Hematopoietic multipotent progenitor cell (in vitro differentiated cells): ENCODE data around the gene RHEBL1. TPM values are rescaled to one million over a fixed set of nuclear protein-coding genes. Genes with fewer than 3 reads are reported as not detected.
A peak's percentile ranks its signal among the peaks of the same experiment; 100 is the strongest.

Source experiments
- DNase-seq, 3 donors: peaks; one replicate each; pipeline ENCODE4 v3.0.0-alpha.2; 2011 to 2015; ENCODE audit warnings: low read depth in 2 of 3, low spot score in 2 of 3
- total RNA-seq: library from RNA; depleted of rRNA; stranded (reverse); fragments of >200 nt; gene quantifications from one replicate; pipeline ENCODE4 v1.2.3, GENCODE V29; 2012

Gene RHEBL1, protein sequence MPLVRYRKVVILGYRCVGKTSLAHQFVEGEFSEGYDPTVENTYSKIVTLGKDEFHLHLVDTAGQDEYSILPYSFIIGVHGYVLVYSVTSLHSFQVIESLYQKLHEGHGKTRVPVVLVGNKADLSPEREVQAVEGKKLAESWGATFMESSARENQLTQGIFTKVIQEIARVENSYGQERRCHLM
- total RNA-seq, result 2.7 TPM

DNA sequence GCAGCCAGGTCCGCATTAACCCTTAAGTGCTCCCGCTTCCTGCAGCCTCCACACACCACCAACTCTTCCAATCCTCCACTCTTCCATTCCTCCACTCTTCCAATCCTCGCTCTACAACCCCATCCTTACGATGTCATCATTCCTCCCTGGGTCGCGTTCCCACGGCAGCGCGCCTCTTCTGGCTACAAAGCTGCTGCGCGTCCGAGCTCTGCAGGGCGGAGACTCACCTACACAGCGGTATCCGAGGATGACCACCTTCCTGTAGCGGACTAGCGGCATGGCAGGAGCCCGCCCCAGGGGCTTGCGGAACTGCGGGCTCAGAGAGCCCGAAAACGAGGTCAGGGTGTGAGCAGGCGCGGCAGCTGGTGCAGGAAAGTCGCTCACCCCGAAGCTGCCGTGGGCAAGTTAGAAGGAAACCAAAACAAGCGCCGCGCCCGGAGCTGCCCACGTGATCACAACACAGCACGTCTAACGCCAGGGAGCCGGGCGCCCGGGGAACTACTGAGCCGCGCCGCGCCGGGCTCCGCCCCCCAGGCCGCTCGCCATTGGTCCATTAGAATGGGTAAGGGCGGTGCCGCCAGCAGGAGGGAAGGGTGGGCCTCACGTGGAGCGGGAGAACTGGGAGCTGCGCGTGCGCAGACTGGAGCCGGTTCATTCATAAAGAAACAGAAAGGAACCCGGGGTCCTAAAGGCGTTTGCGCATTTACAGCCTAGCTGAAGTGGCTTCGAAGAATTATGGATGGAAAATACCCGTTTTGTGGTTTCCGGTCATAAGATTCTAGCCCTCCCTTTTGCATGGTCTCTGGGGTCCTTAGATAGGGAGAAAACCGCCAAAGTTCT, at the start of gene RHEBL1:
Gene RHEBL1 (minus strand): TSS at position 473 of the 840 bp plus-strand sequence. CDS start 194 bp downstream, at position 279.
- DNase-seq, result peak; percentile 96 to 99 (median 99)

DNA sequence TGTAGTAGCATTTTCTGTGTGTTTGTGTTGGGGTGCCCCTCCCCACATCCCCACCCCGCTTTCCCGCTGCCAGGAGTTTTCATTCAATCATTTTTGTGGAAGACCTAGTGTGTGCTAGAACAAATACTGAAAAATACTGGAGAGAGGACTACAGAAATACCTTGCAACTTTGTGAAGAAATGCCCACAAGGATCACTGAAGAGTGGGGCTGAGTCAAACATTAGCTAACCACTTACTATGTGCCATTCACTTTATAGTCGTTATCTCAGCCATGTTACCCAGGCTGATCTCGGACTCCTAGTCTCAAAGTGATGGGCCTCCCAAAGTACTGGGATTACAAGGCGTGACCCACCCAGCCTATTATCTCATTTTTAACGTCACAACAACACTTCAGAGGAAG, 41.4 kb upstream of the RHEBL1 start:
- DNase-seq, result no peak

DNA sequence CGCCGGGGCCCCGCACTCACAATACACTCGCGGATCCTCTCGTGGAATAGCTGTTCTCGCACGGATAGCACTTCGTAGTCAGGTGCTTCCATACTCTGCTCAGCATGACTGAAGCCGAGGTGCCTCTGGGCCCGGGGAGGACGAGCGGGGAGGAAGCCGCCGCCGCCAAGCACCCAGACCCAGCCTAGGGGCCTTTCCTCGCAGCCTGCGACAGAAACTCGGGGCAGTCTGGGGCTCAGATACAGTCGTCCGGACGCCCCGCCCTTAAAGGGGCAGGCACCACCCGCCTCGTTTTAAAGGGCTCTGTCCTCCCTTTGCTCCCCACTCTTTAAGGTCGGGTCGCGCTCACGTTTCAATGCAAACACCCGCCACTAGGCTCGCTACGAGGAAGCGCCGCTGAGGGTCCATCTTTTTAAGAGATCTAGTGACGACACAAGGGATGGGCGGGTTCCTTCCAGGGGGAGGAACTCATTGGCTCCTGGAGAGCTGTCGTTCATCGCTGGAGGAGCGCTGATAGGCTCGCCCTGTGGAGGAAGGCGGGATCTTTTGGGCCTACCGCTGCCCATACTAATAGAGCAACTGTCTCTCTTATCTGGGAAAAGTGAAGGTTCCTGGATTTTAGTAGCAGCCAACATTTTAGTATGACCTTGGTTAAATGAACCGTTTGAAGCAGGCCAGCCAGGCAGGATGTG, 40.8 kb upstream of the RHEBL1 start, which contains the start of gene LMBR1L:
Gene LMBR1L (minus strand): TSS at position 384 of the 692 bp plus-strand sequence. CDS start 292 bp downstream, at position 92.
- peak; percentile 86 to 100 (median 98) for DNase-seq

DNA sequence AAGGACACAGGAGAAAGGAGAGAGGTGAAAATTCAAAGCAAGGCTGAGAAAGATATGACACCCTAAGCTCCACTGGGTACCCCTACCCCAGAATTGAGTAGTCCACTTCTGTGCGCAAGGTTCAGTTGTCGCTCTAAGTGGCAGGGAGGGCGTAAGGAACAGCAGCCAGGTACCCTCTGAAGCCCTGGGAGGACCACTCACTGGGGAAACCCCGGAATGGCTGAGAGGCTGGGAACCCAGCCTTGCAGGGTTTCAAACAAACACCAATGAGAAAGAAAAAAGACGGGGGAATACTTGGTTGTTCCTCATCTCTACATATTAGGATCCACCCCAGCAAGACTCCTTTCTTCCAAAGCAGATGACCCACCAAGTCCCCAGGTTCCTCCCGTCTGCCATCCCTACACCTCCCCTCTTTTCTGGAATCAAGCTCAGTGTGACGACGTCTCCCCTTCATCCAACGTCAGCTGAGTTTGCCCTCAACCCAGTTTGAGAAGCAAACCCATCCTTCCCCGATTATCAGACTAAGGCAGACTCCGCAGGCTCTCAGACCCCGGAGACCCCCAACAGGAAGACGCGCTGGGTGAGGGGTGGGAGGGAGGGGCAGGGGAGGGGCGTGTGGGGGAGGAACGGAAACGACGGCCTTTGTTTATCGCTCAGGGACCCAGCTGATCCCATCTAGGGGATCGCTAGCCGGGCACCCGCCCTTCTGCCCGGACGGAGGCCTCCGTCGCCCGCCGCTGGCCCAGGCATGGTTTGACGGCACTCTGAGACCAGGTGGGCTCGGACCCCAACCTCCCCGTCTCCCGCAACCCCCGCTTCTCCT, 40.1 kb upstream of the RHEBL1 start:
- DNase-seq, result peak in 1 of 3 donors; percentile 20

DNA sequence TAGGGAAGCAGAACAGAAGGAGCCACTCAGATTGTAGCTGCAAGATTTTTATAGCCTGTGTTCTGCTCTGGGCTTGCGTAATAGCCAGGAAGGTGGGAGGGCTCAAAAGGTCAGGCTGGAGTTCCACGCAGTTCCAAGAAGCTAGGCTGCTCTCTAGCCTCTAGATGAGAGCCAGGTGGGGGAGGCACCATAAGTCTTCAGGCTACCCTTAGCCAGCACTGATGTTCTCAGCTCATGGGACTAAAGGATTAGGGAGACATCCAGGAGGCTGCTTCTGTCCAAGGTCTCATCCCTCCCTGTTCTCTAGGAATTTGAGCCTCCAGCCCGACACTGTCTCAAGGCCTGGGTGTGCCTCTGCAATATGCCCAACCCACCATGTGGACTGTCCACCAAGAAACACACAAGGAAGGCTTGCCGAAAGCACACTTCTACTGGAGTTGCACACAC, 39.2 kb upstream of the RHEBL1 start:
- peak in 1 of 3 donors; percentile 22 for DNase-seq

DNA sequence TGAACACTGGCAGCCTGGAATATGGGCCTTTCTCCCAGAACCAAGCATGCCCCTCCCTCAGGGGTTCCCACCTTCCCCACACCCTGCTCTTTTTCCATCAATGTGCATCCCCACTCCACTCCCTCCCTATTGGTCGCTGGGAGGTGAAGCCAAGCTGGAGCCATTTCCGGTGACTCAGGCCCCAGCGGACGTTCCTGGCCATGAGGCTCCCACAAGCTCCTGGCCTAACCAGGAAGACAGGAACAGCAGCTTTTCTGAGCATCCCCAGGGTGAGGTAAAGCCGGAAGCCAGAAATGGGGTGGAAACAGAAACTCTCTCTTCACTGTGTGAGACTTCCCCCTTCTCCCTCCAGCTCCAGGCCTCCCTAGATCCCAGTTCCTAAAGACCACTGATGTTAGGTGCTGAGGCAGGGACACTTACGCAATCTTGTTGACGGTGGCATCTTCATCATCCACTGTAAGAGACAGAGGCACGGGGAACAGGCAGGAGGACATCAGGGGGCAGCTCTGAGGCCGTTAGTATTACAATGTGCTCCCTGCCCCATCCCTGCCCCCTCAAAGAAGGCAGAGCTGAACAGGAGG, 35.8 kb upstream of the RHEBL1 start:
- no peak for DNase-seq

DNA sequence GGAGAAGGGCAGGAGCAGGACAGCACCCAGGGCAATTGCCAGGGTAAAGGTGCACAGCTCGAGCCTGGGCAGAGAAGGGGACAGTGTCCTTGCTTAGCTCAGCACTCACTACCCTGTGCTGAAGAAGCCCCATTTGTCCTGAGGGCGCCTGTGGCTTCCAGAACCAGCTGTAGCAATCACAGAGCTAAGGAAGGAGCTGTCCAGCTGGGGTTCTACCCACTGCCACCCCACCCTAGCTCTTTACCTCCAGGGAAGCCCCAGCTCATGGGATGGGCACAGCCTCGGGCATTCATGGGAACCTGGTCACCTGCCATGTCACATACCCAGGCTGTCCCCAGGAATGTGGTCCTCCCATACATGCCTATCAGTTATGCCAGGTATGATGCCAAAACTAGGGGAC, 35.0 kb upstream of the RHEBL1 start:
- DNase-seq, result no peak

DNA sequence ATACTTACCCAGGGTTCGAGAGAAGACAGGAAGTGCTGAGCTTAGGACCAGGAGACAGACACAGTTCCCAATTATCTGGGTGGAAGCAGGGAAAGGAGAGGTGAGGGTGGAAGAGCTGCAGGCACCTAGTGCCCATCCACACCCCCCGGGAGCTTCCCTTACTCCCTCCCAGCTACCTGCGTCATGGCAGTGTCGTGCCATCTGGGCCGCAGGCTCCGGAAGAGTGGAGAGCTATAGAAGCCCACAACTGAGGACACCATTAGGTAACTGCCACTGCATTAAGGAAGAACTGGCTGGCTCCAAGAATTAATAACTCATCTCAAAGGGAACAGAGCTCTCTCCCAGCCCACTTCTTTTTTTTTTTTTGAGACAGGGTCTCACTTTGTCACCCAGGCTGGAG, 30.6 kb upstream of the RHEBL1 start:
- no peak for DNase-seq

DNA sequence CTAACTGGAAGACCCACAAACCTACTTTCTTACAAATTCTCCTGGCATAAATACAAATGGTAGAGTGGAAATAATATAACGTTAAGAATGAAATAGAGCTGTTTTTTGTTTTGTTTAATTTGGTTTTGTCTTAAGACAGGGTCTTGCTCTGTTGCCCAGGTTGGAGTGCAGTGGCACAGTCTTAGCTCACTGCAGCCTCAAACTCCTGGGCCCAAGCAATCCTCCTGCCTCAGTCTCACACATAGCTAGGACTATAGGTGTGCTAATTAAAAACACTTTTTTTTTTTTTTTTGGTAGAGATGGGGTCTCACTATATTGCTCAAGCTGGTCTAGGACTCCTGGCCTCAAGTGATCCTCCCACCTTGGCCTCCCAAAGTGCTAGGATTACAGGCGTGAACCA, 28.9 kb upstream of the RHEBL1 start:
- no peak for DNase-seq

DNA sequence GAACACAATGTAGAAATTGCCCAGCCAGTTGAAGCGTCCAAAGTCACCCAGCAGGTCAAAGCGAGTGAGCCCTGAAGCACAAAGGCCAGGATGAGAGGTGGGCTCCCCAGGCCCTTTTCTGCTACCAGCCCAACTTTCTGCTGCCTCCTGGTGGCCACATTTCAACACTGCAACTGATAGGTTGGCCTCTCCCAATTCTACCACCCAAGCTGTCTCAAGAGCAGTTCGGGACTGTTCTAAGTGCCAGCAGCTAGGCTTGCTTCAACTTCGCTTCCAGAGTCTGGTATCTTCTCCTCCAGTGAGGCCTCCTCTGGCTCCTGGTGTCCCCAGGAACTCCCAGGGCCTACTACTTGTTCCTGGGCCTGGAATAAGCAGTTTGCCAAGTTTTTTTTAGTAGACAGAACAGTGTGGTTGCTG, 28.3 kb upstream of the RHEBL1 start:
- DNase-seq, result peak in 2 of 3 donors; percentile 52 to 74

DNA sequence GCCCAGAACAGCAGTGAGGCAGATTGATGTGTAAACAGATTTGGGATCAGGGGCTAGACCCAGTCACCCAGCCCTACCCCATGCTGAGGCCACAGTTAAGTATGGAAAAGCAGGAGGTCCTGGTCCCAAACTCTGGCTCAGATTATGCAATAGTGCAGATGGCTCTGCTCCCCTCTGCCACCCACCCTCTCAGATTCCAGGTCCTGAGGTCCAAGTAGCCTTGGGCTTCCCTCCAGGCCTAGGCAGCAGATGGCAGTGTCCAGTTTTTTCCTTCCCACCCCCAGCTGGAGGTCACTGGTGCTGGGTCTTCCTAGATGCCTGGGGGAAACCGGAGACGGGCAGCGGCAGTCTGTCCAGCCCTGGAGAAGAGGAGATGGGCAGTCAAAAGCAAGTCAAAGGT, 27.6 kb upstream of the RHEBL1 start:
- DNase-seq, result no peak

DNA sequence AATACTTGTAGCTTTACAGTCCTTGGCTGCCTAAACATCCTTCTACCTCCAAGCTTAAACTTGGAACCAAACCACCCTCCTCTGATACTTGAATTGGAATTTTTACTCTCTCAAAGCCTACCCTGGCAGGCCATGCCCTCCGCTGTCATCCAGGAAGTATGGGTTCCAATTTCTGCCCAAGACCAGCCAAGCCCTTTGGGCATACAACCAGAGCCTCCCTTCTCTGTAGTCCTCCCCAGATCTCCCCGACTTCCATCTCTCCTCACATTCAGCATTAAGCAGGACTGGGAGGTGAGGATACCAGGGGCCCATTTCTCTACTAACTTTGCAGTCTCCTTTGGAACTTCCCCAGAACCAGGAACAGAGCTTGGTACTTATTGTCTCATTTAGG, 25.2 kb upstream of the RHEBL1 start:
- DNase-seq, result no peak

DNA sequence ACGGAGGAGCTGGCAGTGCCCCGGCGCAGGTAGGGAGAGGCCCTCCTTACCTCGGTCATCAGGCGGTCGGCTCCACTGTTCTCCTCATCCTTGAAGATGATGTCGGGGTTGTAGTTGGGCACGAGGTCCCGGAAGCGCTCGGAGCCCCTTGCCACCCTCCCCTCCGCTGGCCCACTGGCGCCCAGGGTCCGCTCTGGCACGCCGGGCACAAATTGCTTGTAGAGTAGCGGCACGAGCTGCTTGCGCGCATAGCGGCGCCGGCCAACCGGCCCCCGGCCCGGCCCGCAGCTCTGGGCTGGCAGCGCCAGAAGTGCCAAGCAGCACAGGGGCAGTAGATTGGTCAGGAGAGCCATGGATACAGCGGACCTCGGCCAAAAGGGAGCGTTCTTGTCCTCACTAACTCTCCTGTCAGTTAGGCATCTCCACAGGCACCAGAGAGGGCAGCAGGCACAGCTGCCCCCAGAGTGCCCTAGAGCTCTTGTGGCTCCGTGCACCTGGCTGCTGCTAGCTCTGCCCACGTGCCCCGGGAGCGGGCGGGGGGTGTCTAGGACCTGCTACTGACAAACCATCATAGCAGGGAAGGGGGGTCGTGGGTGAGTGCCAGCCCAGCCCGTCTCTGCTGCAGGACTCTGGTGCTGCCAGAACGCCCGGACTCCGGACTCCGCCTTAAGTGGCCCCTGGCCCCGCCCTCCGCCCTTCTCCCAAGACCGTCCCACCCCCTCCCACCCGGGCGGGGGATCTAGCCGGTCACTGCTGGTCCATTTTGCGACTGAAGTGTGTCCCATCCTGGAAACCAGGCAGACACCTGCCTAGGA, 24.6 kb upstream of the RHEBL1 start, which contains the start of gene DHH:
Gene DHH (minus strand): TSS at position 642 of the 815 bp plus-strand sequence. CDS start 289 bp downstream, at position 353.
- DNase-seq, result peak in 1 of 3 donors; percentile 45

DNA sequence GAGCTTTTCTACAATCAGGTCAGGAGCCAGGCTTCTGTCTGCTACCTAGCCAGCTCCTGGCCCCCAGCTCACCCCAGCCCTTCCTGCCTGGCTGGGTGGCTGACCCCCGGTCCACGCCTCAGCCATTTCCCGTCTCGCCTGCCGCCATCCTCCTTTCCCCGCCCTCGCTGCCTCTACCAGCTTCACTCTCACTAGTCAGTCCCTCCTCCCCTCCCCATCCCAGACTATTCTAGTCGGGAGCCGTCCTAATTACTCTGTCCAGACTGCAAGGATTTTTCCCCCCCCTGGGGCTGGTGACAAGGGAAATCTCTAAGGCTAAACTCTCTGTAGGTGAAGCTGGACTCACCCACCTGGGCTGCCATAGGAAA, 24.0 kb upstream of the RHEBL1 start:
- DNase-seq, result no peak

DNA sequence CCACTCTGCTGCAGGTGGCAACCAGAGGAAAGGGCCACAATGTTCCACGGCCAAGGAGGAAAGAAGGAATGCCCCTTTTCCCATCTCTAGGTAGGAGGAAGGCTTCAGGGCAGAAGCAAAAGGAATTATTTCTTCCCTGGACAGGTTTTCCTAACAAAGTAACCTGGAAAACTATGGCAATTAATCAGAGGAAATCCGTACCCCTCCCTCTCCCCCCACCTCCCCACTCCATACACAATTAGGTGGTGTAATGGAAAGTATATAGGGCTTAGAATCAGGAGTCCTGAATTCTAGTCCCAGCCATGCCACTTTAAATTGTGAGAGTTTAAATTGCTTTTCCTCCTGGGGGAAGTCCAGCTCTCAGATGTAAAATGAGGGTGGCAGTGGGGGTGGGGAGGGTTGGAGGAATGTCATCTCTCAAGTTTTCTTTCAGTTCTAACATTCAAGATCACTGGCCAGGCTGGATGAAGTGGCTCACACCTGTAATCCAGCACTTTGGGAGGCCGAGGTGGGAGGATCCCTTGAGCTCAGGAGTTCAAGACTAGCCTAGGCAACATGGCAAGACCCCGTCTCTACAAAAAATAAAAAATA, 23.1 kb upstream of the RHEBL1 start:
- no peak for DNase-seq

DNA sequence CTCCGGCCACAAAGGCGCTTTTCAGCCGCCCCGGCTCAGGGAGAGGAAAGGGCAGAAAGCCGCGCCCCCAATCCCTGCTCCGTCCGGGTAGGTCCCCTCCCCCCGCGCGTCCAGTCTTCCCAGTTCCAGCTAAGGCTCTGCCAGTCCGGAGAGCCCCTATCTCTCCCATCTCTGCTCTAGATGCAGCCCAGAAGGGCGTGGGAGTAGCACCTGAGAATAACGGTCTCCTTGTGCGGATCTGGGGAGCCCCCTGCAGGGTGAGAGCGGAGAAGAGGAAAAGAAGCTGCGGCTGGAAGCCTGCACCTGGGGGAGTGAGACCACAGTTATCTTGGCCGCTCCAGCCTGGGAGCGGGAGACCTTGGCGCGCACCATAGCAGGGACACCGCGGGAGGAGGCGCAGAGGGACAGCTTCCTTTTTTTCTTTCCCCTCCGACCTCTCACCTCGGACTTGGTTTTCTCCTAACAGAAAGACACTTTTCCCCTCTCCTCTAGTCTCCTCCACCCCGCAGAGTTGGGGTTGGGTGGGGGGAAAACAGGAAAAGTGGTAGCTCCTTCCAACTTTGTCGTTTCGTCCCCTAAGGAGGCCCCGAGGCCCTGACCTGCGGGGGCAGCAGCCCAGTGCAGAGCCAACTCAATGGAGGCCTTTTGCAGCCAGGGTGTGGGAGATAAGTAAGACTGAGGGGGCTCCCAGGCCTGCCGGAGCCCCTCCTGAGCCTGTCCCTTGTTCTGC, 22.5 kb upstream of the RHEBL1 start:
- peak in 2 of 3 donors; percentile 40 to 45 for DNase-seq

DNA sequence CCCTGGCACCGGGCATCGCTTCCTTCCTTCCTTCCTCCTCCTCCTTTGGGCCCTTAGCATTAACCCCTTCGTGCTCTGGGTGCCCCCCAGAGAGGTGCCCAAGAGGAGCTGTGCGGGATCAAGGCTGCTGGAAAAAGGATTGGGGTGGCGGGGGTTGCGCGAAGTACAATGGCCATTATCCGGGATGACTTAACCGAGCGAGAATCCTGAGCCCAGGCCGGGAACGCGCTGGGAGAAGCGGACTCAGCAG, 22.0 kb upstream of the RHEBL1 start:
- DNase-seq, result no peak

DNA sequence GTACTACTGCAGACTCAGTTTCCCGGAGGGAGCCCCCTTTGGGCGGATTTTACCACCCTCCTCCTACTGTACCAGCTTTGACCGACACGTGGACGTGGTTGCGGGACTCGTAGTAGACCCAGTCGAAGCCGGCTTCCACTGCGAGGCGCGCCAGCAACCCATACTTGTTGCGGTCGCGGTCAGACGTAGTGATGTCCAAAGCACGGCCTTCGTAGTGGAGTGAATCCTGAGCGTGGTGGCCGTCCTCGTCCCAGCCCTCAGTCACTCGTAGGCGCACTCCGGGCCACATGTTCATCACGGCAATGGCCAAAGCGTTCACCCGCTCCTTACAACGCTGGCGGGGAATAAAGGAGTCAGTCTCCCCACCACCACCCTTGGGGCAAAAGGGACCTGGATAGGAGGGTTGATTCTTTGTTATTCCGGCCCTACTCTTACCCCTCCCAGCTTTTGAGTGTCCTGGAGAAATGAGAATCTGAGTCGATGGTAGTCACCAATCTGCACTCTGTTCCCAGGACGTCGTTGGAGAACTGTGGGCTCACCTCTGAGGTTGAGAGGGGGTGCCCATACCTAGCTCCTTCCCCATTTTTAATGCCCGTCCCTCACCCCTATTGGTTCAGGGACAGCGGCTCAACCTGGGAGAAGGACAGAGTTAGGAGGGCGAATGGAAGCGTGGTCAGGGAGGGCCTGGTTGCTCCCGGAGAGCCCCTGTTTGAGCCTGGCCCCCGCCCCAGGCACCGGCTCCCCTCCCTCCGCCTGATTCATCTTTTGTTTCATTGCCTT, 21.5 kb upstream of the RHEBL1 start:
- DNase-seq, result no peak
